GM21717 (cell line): ENCODE results near the gene CFAP45.

Source experiments
- ATAC-seq: cut with Tn5 transposase; IDR thresholded peaks from one replicate; pipeline ENCODE4 v1.9.1; 2021; ENCODE audit warnings: mild to moderate bottlenecking, moderate library complexity; ENCODE audit not compliant: unreplicated experiment

CFAP45 gene

DNA sequence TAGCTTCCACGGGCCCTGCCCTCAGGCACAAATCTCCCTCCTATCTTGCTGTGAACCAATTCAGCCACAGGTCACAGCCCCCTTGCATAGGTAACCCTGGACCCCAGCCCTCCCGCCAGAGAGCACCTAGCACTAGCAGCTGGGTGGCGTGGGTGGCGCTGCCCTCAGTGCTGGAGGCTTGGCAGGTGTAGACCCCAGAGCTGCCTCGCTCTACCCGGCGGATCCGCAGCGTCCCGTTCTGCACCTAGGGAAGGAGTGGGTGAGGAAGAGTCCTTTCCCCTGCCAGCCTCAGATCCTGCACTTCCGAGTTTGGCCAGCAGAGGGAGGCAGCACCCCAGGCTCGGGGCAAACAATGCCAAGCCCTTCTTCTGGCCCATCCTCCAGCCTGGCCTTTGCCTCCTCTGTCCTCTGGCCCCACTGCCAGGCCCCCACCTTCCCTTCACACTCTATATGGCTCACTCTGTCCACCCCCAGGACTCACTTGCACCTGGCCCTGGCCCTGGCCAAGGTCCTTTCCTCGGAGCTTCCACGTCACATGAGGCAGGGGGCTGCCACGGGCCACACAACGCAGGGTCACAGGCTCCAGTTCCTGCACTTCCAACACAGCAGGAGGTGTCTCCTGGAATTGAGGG lies 36.4 kb upstream of the CFAP45 start:
- ATAC-seq = no peak

GRCh38 chr1:159935719-159936272 lies 35.8 kb upstream of the CFAP45 start:
- no peak for ATAC-seq

- no peak for ATAC-seq
Observed at GRCh38 chr1:159935305-159935704, 35.3 kb upstream of the CFAP45 start.

DNA sequence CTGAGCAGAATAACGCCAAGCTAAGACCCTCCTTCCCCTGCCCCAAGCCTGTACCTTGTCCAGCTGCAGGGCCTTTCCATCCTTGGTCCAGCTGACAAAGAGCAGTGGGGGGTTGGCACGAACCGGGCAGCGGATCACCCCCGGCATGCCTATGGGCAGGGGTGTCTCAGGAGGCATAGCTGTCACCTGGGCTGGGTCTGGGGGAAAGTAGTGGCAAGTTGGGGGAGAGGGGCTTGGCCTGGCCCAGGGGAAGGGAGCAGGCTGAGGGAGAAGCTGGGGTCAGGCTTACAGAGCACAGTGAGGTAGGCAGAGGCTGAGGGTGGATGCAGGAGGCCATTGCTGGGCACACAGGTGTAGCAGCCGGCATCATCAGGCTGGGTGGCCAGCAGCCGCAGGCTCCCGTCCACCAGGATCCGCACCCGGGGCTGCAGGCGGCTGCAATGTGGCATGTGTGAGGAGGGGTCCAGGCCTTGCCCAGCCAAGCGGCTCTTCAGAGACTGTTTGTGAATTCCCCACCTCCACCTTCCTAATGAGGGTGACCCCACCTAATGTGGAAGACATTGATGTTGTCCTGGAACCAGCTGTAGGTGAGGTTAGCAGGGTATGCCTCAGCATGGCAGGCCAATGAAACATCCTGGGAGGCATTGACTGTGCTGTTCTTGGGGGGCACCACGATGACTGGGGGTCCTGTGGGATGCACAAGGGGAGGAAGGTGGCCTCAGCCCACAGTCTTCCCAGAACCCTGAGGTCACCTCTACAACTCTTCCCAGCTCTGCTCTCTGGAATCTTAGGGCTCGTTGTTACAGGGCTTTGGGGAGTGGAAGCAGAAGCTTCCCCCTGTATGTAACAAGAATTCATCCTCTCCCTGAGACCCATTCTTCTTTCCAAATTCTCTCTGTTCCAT lies 34.4 kb upstream of the CFAP45 start:
- no peak for ATAC-seq

- ATAC-seq = no peak
Observed at GRCh38 chr1:159933347-159933746, 33.4 kb upstream of the CFAP45 start.

DNA sequence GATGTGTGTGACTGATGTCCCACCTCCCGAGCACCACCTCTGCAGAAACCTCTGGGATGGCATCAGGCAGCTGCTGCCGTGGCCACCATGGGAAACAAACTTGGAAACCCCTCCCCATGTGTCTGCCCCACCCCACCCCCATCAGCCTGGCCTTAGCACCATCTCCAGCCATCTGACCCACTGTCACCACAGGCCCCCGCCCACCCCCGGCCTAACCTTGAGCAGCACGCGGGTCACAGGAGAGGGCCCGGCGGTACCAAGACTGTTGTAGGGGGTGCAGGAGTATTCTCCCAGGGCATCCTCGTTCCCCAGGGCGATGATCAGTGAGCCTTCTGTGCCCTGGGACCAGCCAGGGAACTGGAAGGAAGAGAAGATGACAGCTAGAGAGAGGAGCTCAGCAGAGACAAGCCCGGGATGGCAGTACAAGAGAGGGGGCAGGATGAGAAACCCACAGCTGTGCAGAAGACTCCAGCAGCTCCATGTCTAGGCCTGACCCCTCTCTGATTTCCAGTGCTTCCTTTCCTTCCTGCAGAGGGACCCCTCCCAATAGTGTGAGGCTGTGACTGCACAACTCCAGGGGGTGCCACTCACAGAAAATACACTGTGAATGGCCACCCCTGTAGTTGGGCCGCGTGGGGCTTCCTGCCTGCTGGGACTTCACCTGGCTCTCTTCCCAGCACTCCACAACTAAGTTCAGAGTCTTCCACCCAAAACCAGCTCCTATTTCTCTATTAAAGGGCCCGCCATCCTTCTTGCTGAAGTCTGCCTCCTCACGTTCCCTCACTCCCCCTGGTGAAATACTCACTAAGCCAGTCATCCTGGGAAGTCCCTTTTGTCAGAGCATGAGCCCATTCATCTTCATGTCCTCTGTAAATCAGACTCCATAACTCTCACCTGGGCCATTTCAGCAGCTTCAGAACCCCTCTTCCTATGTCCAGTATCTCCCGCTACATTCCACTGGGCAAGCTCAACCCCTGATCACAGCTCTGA lies 32.6 kb upstream of the CFAP45 start:
- ATAC-seq = no peak

DNA sequence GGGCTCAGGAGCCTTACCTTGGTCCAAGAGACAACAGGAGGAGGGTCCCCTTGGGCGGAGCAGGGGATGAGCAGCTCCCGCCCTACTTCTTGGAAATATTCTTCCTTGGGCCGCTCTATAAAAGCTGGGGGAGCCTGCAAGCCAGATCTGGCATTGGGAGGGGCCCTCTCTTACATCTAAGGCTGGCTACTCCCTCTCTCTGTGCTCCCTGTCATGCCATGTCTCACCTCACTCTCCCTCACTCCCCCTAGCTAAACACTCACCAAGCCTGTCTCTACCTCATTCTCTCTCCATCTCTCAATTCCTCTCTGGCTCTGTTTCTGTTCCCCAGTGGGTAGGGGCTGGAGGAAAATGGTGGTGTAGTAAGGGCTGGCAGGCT lies 31.8 kb upstream of the CFAP45 start:
- no peak for ATAC-seq

DNA sequence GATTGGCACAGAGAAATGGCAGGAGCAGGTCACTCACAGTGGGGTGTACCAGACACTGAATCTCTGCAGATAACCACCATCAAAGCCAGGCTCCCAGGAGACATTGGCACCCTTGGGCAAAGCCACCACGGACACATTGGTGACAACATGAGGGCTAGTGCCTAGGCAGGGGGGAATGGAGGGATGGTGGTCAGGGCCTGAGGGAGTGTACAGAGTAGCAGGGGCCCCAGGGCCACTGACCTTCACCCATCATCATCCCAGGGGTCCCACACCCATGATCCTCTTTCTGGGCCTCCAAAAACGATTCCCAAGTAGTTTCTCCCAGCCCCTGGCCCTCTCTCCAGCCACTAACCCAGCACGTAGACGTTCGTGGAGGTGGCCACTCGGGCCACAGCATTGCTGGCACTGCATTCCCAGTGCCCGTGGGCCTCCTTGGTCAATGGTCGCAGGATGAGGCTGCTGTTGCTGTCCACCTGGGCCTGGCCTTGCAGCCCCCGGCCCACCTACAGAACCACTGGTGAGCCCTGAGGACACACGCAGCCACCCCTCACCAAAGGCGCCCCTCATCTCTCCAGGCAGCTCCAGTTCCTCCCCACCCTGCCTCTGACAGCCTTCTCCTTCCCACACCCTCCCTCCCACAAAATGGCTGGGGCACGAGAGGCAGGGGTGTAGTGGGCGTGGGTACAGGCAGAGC lies 31.3 kb upstream of the CFAP45 start:
- no peak for ATAC-seq

GRCh38 chr1:159930634-159931033 lies 30.7 kb upstream of the CFAP45 start:
- ATAC-seq = no peak

DNA sequence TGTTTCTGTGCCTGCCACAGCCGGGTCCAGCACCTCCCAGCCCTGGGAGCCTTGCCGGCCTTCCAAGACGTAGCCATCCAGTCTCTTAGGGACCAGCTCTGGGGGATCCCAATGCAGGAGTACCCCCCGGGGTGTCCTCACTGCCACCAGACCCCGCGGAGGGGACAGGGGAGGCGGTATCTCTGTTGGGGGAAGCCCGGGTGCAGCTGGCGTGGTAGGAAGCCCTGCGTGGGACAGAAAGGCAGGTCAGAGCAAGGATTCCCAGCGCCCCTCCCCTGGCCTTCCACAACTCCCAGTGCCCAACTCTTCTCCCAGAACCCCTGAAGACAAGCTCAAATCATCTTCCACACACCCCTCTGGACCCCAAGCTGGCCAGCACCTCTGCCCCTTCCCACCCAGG lies 30.3 kb upstream of the CFAP45 start:
- no peak for ATAC-seq

- no peak for ATAC-seq
Observed at GRCh38 chr1:159929155-159930051, 29.4 kb upstream of the CFAP45 start.

DNA sequence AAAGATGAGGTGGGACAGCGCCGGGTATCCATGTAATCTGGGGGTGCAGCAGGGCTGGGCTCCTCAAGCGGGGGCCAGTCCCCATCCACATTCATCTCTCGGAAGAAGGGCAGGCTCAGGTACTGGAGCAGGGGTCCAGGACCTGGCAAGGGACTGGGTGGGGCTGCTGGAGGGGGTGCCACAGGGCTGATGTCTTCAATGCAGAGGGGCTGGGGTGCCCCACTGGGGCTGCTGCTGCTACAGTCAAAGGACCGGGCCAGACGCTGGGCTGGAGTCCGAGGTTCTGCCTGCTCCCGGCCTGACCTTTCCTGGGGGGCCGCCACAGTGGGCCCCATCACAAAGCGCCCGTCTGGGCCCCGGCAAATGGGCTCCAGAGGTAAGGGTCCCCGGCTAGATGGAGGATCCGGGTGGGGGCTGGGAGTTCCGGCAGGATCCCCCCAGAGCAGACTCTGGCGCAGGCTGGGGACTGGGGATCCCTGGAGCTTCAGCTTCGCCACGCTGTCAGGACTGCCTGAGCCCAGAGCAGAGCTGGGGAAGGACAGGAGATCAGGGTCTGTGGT lies 28.6 kb upstream of the CFAP45 start:
- ATAC-seq = no peak

- ATAC-seq = no peak
Observed at GRCh38 chr1:159927849-159928431, 28.0 kb upstream of the CFAP45 start.

DNA sequence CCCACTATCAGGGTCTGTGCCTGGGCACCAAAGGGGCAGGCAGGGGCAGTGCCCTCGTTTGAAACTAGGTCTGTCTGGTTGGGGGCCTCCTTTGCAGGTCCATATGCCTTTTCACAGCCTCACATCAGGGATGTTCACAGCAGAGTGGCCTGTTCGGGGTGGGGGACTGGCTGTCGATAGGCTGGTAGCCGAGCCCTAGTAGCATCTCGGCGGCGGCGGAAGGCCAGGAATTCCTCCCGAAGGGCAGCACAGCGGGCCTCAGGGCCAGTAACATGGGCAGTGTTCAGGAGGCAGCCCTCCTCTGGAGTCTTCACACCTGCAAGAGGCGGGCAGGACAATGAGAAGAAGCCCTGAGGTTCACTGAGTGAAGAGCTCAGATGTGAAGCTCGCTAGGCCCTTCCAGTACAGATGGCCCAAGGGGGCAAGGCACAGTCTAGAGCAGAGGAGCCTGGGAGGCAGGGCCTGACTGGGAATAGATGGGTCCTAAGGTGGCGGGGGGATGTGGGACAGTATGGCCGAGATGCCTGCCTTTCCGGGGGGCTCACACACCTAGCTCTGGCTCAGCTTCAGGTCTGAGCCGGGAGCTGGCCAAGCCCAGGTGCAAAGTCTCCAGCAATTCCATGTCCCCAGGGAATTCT lies 27.4 kb upstream of the CFAP45 start:
- no peak for ATAC-seq

GRCh38 chr1:159925719-159926078 lies 25.7 kb upstream of the CFAP45 start:
- peak; percentile 0 for ATAC-seq

DNA sequence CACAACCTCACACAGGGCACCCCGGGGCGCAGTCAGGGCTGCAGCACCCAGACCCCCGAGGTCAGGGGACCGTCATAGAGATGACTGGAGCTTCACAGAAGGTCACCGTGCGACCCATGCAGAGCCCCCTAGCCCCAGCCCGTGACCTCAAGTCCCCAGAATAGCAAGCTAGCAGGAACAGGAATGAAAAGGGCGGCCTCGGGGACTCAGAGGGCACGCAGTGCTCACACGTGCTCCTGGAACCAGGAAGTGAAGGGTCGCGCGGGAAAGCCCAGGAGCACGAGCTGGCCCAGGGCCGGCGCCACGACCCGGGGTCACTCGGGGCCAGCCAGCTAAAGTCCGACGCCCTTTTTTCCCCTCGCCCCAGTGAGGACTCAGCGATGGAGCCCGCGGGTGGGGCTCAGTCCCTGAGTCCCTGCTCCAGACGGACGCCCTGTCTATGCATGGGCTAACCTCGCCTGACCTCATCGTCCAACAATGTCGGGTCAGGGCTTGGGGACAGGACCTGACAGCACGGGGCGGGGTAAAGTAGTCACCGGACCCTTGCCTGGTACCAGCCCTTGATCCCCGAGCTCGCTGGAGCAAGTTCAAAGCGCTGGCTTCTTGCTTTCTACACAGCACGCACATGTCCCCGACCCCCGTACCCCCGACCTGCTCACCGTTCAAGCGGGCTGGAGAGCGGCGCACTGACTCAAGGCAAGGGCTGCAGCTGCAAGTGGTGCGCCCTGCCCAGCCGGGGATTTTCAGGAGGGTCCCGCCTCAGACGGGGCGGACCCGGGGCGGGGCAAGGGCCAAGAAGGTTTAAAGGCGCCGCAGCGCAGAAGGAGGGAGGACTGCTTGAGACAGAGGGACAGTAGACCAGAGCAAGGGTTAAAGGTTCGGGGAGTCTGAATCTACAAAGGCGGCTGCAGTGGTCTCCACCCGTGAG lies 25.1 kb upstream of the CFAP45 start, which contains the start of gene TAGLN2:
TAGLN2 (minus strand) TSS at position 717 of the 928 bp plus-strand sequence. CDS start 4,998 bp downstream, outside the sequence.
- peak; percentile 52 for ATAC-seq
